GM21390 (cell line): ENCODE measurements around the gene TMEM121.
"Not testable (repeated sequence)": the region's sequence is repeated elsewhere in the genome, so short reads cannot be mapped to it uniquely, and the experiment has no call there.

ENCODE experiments used
- ATAC-seq: cut with Tn5 transposase; IDR thresholded peaks from one replicate; pipeline ENCODE4 v1.9.1; 2021; ENCODE audit not compliant: unreplicated experiment

The TMEM121 gene

GRCh38 chr14:105567164-105568103 lies 41.1 kb downstream of the TMEM121 start:
- ATAC-seq = not testable (repeated sequence)

DNA sequence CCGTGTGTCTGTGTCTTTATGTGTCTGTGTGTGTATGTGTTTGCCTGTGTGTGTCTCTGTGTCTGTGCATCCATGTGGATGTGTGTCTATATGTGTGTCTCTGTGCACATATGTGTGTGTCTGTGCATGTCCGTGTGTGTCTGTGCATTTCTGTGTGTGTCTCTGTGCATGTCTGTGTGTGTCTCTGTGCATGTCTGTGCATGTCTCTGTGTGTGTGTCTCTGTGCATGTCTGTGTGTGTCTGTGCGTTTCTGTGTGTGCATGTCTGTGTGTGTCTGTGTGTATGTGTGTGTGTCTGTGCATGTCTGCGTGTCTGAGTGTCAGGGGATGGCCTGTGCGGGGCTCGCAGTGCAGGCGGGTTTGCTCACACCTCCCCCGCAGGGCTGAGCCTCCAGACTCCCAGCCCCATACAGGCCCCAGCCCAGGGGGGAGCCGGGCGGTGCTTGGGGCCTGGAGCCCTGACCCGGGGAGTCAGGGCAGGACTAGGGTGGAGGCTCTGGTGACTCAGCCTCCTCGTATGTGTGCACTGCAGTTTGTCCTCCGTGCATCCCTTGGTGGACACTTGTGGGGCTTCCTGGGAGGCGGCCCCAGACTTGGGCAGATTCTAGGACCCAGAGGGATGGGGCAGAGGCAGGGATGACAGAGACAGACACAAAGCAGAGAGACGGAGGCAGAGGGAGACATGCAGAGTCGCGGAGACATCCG lies 41.9 kb downstream of the TMEM121 start:
- not testable (repeated sequence) for ATAC-seq

- ATAC-seq = no peak
Measured at GRCh38 chr14:105568859-105569766, 42.7 kb downstream of the TMEM121 start.

- no peak for ATAC-seq
Measured at GRCh38 chr14:105570482-105570881, 44.1 kb downstream of the TMEM121 start.

- not testable (repeated sequence) for ATAC-seq
Measured at GRCh38 chr14:105571181-105571951, 45.0 kb downstream of the TMEM121 start.

GRCh38 chr14:105572063-105572462 lies 45.7 kb downstream of the TMEM121 start:
- not testable (repeated sequence) for ATAC-seq

DNA sequence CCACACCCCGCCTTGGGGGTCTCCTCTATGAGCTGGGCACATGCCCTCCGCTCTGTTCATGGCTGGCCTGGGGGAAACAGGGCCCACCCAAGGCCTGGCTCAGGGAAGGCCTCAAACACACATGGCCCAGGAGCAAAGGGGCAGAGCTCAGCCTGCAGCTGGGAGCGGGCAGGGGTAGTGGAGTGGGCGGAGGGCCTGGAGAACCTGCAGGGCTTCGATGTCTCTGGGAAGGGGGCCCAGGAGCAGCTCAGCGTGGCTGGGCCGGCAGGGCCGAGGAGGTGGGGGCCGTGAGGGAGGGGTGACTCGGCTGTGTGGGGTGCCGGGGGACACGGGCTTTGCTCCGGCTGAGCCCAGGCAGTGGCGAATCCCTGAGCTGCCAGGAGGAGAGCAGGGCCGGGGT lies 47.5 kb downstream of the TMEM121 start:
- ATAC-seq = not testable (repeated sequence)

DNA sequence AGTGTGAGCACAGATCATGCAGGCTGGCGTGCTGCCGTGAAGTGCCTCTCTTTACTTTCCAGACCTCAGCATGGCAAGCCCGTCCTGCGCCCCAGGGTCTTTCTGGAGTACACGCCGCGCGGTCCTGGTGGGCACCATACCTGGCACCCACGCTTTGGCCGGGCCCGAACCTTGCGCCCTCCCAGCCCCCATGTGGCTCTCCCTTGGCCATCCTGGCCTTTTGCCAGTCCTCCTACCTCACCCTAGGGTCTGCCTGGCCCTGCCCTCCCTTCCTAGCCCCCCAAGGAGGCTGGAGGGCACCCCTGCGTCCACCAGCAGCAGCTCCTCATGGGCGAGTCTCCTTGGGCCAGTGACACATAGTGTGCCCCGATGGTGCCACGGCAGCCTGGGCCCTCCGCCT lies 48.0 kb downstream of the TMEM121 start:
- ATAC-seq = peak; percentile 3

- ATAC-seq = peak; percentile 49
Measured at GRCh38 chr14:105575016-105575700, 48.8 kb downstream of the TMEM121 start.

DNA sequence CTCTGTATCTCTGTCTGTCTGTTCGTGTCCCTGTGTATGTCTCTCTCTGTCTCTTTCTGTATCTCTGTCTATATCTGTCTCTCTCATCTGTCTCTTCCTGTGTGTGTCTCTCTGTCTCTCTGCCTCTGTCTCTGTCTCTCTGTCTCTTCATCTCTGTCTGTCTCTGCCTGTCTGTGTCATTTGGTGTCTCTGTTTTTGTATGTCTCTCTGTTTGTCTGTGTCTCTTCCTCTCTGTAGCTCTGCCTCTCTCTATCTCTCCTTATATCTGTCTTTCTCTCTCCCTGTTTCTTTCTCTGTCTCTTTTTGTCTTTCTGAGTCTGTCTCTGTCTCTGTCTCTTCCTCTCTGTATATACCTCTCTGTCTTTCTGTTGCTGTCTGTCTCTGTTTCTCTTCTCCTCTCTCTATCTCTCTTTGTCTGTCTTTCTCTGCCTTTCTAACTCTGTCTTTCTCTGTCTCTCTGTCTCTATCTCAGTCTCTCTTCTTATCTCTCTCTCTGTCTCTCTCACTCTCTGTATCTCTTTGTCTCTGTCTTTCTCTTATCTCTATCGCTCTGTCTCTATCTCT lies 50.2 kb downstream of the TMEM121 start:
- ATAC-seq = no peak

GRCh38 chr14:105577314-105577861 lies 51.0 kb downstream of the TMEM121 start:
- no peak for ATAC-seq

DNA sequence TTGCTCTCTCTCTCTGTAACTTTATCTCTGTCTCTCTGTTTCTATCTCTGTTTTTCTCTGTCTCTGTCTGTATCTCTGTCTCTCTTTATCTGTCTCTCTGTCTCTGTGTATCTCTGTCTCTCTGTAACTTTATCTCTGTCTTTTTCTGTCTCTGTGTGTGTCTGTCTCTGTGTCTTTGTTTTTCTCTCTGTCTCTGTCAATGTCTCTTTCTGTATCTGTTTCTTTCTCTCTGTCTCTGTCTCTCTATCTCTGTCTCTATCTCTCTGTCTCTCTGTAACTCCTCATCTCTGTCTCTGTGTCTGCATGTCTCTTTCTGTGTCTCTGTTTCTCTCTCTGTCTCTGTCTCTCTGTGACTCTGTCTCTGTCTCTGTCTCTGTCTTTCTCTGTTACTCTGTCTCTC lies 51.7 kb downstream of the TMEM121 start:
- no peak for ATAC-seq

DNA sequence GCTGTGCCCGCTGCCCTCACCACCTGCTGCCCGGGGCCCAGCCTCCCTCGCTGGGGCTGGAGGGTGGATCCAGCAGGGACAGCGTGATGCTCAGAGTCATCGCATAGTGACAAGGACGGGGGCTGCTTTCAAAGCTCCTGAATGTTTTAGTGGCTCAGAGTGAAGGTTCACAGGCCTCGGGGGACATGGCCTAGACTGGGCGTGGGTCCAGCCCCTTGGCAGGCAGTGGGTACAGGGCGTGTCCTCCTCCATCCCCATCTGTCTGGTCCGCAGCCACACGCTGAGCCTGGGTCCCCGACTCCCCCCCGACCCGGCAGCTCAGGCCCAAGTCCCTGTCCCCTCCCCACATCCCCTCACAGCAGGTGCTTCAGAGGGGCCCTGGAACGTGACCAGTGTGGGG lies 52.8 kb downstream of the TMEM121 start:
- ATAC-seq = not testable (repeated sequence)
